Measurements from ENCODE around the gene ZNF579.
"Not testable (repeated sequence)": the region's sequence is repeated elsewhere in the genome, so short reads cannot be mapped to it uniquely, and the experiment has no call there.

ZNF579 gene

GRCh38 chr19:55535173-55535964 lies 45.3 kb downstream of the ZNF579 start:
- Histone ChIP-seq H3K4me3 (no peak overlapping the region), H3K27ac (no peak overlapping the region), H3K27me3 (peaks cover 0 to 37% of the 10 kb centered on the region in 2 donors), H3K4me1 (no peaks in the 10 kb centered on the region), H3K36me3 (no peaks in the 10 kb centered on the region), H3K9me3 (no peaks in the 10 kb centered on the region)
- no peak for DNase-seq
- intact Hi-C loops (cut with DNase I; ENCODE audit: low total_unique reads) = no loop called here
- TF ChIP-seq CTCF (IDR thresholded peaks at IDR 0.05) = no peak

- H3K4me3 ChIP-seq; DNase-seq; intact Hi-C loops (cut with DNase I; ENCODE audit: low total_unique reads); H3K27ac ChIP-seq; H3K9me3 ChIP-seq; H3K36me3 ChIP-seq; H3K4me1 ChIP-seq: not testable (repeated sequence)
- peaks cover 0 to 47% of the 10 kb centered on the region in 2 donors for H3K27me3 ChIP-seq
Measured at GRCh38 chr19:55534280-55534679, 46.4 kb downstream of the ZNF579 start.

GRCh38 chr19:55530996-55531395 lies 49.7 kb downstream of the ZNF579 start:
- H3K9me3 ChIP-seq = no peaks in the 10 kb centered on the region
- intact Hi-C loops (cut with DNase I; ENCODE audit: low total_unique reads) = no loop called here
- no peak overlapping the region for H3K4me3 ChIP-seq
- H3K27me3 ChIP-seq = peaks cover 0 to 41% of the 10 kb centered on the region in 2 donors
- no peaks in the 10 kb centered on the region for H3K36me3 ChIP-seq
- H3K27ac ChIP-seq = no peak overlapping the region
- DNase-seq = no peak
- peaks cover 0 to 3% (median 0%) of the 10 kb centered on the region in 4 donors for H3K4me1 ChIP-seq
- no peak for TF ChIP-seq CTCF (IDR thresholded peaks at IDR 0.05)

GRCh38 chr19:55529636-55530234 lies 50.9 kb downstream of the ZNF579 start:
- H3K36me3 ChIP-seq = no peaks in the 10 kb centered on the region
- peaks cover 0 to 3% (median 0%) of the 10 kb centered on the region in 4 donors for H3K4me1 ChIP-seq
- H3K9me3 ChIP-seq = no peaks in the 10 kb centered on the region
- intact Hi-C loops (cut with DNase I; ENCODE audit: low total_unique reads) = no loop called here
- H3K27ac ChIP-seq = no peak overlapping the region
- no peak overlapping the region for H3K4me3 ChIP-seq
- DNase-seq = no peak
- peaks cover 0 to 51% of the 10 kb centered on the region in 2 donors for H3K27me3 ChIP-seq
- no peak for TF ChIP-seq CTCF (IDR thresholded peaks at IDR 0.05)

GRCh38 chr19:55528030-55528803 lies 52.4 kb downstream of the ZNF579 start:
- Histone ChIP-seq H3K27me3 (peaks cover 0 to 59% of the 10 kb centered on the region in 2 donors), H3K4me1 (peaks cover 0 to 3% (median 0%) of the 10 kb centered on the region in 4 donors), H3K4me3 (no peak overlapping the region), H3K9me3 (no peaks in the 10 kb centered on the region), H3K36me3 (no peaks in the 10 kb centered on the region), H3K27ac (no peak overlapping the region)
- no peak for TF ChIP-seq CTCF (IDR thresholded peaks at IDR 0.05)
- intact Hi-C loops (cut with DNase I; ENCODE audit: low total_unique reads) = no loop called here
- DNase-seq = no peak

All from tibial artery (tissue), 4 donors.